ENCODE results near the gene CD34.
A peak's percentile ranks its signal among the peaks of the same experiment; 100 is the strongest.

CD34 gene

DNA sequence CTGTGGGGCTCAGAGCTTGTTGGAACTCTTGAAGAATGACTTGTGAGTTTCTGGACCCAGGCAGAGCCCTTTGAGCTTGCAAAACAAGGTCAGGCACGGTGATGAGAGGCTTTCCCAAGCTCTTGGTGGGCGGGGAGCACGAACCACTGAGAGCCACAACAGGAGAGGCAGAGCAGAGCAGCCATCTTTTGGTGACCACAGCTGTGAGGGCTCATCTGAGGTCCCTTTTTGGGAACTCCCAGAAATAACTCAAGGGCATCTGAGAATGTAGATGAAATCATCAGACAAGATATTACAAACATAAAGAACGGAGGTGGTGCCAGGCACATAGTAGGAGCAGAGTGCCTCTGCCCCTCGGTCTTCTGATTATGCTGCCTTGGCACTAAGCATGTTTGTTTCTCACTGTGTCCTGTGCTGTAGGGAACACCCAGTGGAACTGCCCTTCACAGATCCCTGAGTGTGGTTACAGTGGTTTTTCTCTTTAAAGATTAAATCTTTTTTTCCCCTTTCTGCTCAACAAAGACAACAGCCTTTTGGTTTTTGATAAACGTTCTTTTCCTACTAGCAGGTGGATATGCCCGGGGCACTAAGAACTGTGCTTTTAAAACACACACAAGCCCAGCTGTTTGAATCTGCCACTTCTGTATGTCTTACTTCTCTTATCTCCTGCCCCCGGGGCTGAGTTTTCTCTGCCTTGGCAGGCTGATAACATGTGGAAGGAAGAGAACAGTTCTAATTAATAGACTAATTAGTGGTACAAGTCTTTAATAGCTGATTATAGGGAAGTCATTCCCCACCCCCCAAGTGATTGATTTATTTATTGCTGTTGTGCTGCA lies 37.7 kb downstream of the CD34 start:
- peak in 1 of 2 experiments; percentile 25 for DNase-seq (ENCODE audit: low read depth in 2 of 2)

DNA sequence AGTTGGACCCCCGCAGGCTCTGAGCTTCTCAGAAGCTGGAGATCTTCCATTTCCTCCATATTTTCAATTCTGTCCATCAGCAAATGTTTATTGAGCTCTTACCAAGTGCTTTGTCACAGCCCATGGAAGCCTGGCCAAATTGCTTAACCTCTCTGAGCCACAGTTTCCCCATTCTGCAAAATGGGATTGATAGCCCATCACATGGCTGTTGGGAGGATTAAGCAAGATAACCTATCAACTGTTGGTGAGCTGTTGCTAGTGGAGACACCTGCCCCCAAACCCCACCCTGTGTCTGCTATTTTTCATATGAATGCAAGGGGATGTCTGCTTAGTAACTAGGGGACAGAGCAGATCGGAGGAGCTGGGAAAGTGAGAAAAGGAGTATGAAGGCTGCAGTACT lies 38.3 kb downstream of the CD34 start:
- DNase-seq (ENCODE audit: low read depth in 2 of 2), result no peak

DNA sequence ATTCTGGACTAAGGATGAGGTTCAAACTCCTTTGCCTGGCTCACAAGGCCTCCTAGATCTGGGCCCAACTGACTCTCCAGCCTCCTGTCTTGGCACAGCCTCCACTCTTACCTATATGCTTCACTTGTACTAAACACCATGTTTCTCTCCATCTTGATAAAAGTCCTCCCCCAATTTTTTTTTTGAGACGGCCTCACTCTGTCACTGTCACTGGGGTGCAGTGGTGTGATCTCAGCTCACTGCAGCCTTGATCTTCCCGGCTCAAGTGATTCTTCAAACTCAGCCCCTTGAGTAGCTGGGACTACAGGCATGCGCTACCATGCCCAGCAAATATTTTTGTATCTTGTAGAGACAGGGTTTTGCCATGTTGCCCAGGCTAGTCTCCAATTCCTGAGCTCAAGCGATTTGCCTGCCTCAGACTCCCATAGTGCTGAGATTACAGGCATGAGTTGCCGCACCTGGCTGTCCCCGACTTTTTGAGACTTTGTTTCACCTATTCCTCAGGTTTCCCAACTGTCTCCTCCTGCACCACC lies 39.7 kb downstream of the CD34 start:
- no peak for DNase-seq (ENCODE audit: low read depth in 2 of 2)

DNA sequence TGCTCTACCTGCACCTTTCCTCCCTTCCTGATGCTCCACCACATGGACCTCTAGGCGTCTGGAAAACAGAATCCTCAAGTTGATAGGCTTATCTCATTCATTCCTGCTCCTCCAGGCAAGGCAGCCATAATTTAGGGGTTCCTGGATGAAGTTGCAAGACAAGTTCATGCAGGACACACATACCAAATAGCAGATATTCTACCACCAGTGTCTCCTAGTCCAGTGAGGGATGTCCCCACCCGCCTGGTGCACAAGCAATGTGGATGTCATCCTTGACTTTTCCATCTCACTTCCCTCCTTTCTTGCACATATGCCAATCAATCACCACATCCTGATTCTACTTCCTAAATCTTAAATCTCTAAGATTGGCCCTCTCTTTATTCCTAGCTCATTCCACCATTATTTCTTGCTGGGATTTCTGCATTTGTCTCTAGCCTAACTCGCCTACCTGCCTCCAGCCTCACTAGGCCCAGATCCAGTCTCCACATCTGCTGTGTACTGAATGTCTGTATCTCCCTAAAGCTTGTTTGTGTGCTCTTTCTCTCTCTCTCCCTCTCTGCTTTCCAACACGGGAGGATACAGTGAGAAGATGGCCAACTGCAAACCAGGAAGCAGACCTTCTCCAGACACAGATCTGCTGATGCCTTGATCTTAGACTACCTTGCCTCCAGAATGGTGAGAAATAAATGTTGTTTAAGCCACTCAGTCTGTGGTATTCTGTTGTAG lies 40.5 kb downstream of the CD34 start:
- DNase-seq (ENCODE audit: low read depth in 2 of 2), result no peak

DNA sequence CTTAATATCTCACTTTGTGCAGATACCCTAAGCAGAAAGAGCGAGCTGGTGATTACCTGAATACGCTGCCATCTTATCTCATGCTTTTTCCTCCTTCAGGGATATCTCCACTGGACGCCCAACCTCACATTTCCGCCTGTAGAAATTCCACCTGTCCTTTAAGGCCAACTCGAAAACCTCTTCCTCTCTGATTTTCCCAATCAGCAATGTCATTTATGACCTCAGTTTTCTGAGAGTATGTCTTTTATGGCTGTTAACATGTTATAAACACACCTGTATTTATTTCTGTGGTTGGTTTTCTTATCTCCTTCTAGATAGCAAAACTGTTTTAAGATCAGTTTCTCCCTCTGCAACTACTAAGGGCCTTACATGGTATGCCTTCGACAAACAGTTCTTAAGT lies 41.1 kb downstream of the CD34 start:
- no peak for DNase-seq (ENCODE audit: low read depth in 2 of 2)

DNA sequence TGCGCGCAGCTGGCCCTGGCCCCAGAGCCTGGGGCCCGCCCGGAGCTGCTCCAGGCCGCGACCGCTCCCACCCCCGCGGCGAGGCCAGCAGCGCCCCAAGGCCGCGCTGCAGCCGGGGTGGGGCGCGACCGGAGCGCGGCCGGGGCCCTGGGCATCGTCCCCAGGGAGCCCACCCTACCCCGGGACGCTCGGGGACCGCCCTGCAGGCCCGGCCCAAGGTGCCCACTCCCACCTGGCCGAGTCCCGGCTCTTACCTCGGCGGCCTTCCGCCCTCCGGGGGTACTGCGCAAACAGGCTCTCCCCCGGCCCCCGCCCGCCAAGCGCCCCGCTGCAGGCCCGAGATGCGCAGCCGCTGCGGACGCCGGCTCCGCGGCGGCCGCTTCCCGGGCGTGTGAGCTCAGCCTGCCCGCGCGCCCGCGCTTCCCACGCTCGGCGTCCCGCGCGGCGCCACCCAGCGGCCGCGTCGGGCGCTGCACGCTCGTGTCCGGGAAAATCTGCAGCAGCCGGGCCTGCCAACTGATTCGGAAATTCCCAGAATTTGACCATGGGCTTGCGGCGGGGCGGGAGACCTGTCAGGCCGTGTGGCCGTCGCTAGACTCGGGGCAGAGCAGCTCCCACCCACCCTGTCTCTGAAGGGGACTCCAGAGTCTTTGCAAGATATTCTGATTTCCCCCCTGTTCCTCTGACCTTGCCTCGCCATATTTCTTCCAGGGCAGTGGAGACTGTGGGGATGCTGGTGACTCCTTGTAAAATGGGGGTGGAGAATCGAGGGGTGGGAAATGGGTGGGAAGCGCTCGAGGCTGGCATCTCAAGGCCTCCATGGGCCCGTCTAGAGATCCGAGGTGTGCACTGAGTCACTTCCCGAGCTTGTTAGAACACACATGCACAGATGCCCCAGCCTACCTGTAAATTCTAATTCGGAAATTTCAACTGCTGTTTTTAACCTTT lies 41.9 kb downstream of the CD34 start:
- DNase-seq (ENCODE audit: low read depth in 2 of 2), result peak; percentile 50 to 51

DNA sequence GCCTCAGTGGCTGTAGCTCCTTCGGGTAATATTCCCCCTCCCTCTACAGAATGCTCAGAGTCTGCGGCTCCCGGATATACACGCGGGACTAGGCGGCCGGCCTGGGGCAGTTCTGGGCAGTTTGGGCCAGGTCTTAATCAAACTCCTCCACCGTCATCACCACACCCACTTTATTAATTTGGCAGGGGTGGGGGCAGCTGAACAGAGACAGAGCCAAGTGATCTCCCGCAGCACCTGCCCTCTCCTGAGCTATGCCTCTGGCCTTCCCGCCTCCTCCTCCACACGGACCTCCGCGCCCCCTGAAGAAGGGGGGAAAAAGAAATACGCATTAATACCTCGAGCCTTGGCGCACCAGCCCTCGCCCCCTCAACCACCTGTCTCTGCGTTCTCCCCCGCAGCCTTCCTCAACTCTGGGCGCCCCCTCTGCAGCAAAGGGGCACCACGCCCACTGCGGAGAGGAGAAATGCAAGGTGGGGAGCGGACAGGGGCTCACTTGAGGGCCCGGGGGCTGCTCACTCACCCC lies 42.6 kb downstream of the CD34 start:
- DNase-seq (ENCODE audit: low read depth in 2 of 2), result no peak

DNA sequence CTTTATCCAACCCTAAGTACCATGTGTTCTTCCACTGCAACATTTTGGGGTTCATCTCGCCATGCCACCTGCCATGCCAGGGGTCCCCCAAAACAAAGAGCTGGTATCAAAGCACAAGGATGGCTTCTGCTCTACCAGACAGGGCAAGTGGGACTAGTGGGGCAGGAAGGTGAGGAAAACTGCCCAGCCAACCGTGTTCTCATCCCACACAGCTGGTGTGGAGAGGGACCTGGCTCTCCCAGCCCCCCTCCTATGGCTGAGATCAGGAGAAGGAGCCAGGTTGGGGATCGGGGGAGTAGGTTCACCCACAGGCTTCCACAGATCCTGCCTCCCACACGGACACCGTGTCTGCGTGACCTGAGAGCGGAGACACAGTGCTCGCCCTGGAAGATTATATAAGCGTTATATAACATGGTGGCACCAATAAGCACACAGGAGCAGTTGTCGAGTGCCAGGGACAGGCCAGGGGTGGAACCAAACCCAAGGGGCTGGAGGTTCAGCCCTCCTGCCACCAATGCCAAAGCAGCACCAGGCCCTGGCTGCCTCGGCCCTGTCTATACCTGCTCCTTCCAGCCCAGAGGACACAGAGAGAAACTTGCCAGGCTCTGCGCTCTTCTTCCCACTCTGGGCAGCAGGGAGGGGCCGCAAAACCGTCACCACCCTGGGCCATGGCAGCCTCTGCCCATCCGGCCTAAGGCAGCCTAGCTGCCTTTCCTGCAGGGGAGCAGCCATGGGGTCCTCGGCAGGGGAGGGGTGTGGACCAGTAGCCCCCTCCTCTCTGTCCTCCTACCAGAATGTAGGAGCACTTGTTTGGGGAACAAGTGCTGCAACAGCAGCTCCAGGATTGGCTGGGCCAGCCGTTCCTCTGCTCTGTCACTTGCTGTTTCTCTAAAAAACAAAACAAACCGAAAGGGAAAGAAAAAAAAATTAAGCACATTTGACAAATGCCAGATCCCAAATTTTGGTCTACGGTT lies 43.5 kb downstream of the CD34 start:
- DNase-seq (ENCODE audit: low read depth in 2 of 2), result no peak

DNA sequence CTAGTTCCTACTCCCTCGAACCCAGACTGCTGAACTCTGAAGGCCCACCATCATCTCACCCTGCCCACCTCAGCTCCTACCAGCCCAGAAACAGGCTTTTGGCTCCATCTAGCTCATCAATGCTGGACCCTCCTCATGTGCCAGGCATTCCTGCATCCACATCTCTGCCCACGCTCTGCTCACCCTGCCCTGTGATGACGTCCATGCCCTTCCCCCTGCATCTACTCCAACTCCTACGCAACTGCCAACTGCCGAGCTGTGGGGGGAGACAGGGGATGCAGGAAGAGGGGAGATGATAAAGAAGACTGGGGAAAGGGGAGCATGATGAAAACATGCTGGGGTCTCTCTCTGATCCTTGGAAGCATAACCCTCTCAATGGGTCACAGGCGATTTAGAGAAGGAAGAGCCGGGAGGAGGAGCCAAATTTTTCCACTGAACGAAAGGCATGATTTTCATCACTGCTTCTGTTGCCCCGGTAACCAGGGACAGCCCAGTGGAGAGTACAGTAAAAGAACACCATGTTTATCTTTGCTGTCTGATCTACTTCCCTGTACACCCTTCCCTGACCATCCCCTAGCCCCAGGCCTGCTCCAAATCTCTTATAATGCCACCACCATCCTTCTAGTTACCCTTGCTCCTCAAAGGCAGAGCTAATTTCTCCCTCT lies 44.3 kb downstream of the CD34 start:
- peak in 1 of 2 experiments; percentile 32 for DNase-seq (ENCODE audit: low read depth in 2 of 2)

DNA sequence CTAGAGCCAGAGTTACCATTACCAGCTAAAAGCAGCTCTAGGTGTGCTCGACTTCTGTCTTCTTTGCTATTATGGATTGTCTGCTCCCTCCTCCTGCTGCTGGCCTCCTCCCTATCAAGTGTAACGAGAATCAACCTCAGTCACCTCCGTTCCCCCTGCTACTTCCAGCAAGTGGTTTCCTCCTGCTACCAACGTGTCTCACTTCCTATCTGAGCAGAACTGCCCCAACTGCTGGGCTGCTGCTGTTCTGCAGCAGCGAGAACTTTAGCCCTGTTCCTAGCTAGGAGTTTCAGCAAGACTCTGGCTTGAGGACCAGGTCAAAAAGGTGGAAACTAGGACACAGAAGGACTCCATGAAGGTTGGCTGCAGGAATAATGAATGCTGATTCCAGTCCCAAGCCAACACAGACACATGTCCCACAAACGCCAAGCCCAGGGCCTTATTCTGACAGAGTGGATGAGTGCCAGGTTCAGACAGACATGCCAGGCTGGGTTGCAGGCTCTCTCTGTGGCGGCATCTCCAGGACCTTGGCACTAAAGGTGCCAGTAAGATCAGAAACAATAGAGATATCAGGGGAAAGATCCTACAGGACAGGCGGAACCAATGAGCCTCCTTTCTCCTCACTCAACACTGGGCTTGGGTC lies 46.9 kb downstream of the CD34 start:
- no peak for DNase-seq (ENCODE audit: low read depth in 2 of 2)

DNA sequence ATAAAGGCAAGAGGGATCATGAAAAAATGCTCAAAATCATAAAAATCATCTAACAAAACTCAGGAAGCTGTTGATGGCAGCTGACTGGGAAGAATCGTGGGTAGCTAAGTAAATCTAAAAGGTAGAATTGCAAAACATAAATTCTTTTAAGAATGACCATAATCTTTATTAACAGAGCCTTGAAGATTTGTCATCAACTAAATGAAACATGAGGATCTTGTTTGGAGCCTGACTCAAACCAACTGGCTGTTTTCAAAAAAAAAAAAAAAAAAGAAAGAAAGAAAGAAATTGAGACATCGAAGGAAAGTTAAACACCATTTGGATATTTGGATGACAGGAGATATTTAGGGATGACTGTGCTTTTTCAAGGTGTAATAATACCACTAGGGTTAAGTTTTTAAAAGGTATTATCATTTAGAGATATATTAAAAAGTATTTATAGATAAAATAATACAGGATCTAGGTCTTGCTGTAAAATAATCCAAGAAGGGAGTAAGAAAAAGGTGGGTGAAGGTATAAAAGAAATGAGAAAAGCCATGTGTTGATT lies 48.6 kb downstream of the CD34 start:
- no peak for DNase-seq (ENCODE audit: low read depth in 2 of 2)

DNA sequence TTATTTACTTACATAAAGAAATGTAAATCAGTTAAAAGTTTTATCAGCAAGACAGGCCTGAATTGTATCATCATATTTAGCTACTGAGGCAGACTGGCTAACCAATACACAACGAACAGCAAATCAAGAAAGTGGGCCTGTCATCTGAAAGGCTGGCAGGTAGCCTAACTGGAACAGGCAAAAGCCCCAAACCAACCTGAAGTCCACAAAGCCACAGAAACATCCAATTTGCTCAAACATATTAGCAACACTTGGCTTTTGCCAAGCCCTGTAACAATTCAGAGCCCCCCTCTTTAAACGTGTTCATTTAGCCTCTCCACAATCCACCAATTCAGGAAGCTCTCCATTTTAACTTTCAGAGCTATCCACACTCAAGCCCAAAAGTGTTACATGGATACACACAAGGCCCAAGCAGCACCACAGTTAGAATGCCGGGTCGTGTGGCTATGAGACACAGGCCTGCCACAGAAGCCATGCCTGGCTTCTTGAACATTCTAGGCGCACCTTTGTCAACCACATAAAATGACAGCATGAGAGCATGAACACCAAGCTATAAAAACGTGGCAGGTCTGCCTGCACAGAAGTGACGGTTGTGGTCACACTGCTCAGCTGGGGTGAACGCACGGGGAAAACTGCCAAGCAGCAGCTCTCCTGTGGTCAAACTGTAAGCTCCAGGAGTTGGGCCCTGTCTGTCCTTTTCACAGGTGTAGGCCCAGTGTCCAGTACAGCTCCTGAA lies 49.3 kb downstream of the CD34 start:
- DNase-seq (ENCODE audit: low read depth in 2 of 2), result no peak

DNA sequence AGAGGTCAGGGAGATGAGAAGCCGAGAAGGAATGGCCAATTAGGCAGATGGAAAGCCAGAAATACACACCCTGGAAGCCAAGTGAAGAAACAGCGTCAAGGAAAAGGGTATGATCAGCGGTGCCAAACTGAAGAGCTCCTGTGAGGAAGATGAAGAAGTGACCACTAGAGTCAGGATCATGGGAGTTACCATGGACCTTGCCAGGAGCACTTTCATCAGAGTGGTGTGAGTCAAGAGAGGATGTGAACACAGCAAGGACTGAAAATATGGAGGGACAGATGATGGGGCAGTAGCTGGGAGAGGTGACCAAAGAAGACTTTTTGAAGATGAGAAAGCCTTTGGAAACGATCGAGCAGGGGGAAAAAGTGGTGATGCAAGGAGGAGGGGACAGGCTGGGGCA lies 50.4 kb downstream of the CD34 start:
- DNase-seq (ENCODE audit: low read depth in 2 of 2), result no peak

DNA sequence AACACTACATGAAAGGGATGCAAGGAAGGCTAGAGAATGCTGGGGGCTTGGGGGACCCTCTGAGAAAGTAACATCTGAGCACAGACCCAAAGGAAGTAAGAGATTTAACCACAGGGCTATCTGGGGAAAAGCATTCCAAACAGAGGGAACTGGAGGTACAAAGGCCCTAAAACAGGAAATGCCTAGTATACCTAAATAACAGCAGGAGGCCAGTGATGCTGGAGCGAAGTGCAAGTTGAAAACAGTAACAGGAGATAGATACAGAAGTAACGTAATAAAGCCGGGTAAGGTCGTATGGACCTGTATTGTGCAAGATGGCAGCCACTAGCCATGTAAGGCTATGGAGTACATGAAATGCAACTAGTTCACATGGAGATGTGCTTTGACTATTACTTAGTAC lies 52.1 kb downstream of the CD34 start:
- DNase-seq (ENCODE audit: low read depth in 2 of 2), result no peak

DNA sequence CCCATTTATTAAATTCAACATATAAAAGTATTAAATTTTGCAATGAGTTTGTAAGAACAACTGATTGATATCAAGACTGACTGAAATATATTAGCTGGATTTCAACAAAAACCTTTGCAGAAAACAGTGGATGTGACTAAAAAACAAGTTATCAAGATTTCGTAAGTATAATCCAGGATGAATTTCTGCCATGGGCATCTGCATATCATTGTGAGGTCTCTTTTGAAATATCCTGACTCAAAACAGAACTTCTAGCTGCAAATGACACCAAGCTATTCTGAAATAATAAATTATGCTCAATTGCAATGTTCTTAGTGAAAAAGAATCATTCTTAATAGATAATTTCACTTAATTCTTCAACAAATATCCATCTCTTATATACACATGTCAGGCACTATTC lies 52.6 kb downstream of the CD34 start:
- no peak for DNase-seq (ENCODE audit: low read depth in 2 of 2)

DNA sequence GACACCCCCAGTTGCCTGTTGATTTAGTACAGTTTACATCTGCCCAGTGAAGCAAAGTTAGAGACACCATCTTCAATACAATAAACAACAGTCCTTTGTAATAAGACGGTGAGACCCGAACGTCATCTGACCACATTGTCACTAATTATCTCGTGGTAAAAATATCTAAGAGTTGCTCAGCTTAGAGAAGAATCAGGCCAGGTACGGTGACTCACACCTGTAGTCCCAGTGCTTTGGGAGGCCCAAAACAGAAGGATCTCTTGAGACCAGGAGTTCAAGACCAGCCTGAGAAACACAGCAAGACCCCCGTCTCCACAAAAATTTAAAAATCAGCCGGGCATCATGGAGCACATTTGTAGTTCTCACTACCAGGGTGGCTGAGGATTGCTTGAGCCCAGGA lies 53.5 kb downstream of the CD34 start:
- DNase-seq (ENCODE audit: low read depth in 2 of 2), result no peak

DNA sequence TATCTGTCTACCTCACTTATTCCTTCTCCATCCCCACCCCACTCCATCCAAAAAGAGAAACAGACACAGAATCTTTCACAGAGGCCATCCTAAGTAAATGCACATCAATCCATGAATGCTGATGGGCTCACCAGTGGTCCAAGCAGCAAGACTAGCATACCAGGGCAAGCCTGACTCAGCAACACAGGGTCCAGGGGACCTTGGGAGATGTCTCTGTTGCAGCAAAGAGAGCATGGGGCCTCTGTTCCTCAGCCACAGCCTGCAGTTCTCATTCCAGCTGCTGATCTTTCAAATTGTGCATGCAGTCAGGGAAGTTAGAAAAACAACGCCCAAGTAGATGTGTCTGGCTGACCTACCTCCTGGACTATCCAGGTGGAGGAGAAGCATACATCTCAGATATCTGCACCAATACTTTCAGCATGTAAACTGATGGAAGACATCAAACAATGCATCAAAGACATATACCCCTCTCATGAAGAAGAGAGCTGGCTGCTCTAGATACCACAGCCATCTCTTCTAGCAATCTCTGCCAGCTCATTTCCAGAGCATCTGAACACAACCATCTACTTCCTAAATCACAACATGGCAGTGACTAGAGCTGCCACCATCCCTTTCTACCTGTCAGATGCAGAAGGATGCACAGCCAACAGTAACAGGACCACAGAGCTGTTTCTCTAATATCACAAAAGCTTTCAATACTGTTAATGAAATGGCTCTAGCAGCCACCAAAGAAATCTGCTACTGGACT lies 54.5 kb downstream of the CD34 start:
- DNase-seq (ENCODE audit: low read depth in 2 of 2), result no peak

DNA sequence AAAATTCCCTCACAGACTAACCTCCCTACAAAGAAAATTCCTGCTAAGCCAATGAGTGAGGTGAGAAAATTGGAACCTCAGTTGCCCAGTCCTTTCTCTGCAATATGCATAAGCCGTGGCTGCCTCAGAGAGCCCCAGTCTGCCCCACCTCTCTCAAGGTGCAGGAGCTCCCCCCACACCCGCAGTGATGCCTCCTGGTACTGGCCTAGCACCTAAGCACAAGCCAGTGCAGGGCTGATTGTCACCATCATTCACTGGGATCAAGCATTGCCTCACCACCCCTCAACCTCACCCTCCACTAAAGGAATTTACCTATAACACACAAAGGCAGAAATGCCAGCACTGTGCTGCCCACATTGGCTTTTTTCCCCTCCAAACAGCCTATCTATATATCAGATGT lies 56.9 kb downstream of the CD34 start:
- DNase-seq (ENCODE audit: low read depth in 2 of 2), result no peak
